GM18951 (cell line): ENCODE measurements around the gene EMC10.

Experiments
- POLR2A ChIP-seq: IDR thresholded peaks from 4 replicates; pipeline ENCODE4 v1.6.1; 2011; ENCODE audit warnings: mild to moderate bottlenecking; ENCODE audit not compliant: insufficient read length, insufficient read depth; ENCODE audit errors: extremely low read depth
- in situ Hi-C: fragments of 300-500 bp; cut with MboI; formaldehyde crosslinking; loops from one replicate; pipeline ENCODE4 v1.12.0; 2022; ENCODE audit warnings: low sequenced_read_pairs, mixed read lengths, inconsistent platforms; ENCODE audit not compliant: unreplicated experiment

EMC10 gene

GRCh38 chr19:50500060-50500752 lies 23.9 kb downstream of the EMC10 start:
- no peak for TF ChIP-seq POLR2A
- in situ Hi-C loops: no loop called here

- TF ChIP-seq POLR2A: no peak
- in situ Hi-C loops: no loop called here
These were observed 24.4 kb downstream of the EMC10 start for GRCh38 chr19:50500753-50501151.

- TF ChIP-seq POLR2A: no peak
- in situ Hi-C loops: no loop called here
These were observed 24.9 kb downstream of the EMC10 start for GRCh38 chr19:50501186-50501567.

GRCh38 chr19:50501568-50502475 lies 25.5 kb downstream of the EMC10 start:
- in situ Hi-C loops: no loop called here
- TF ChIP-seq POLR2A: no peak

- in situ Hi-C loops: no loop called here
- no peak for TF ChIP-seq POLR2A
These were observed 29.7 kb downstream of the EMC10 start for GRCh38 chr19:50505856-50506611.

- in situ Hi-C loops: no loop called here
- no peak for TF ChIP-seq POLR2A
These were observed 30.4 kb downstream of the EMC10 start for GRCh38 chr19:50506700-50507099.

GRCh38 chr19:50507376-50507775 lies 31.1 kb downstream of the EMC10 start:
- no peak for TF ChIP-seq POLR2A
- in situ Hi-C loops: no loop called here

- in situ Hi-C loops: no loop called here
These were observed 32.5 kb downstream of the EMC10 start for GRCh38 chr19:50508843-50509190.

GRCh38 chr19:50509366-50509765 lies 33.1 kb downstream of the EMC10 start:
- no peak for TF ChIP-seq POLR2A
- in situ Hi-C loops: no loop called here

More at GRCh38 chr19:50508843-50509190, 32.5 kb downstream of the EMC10 start:
- TF ChIP-seq POLR2A: no peak

- in situ Hi-C loops: no loop called here
- TF ChIP-seq POLR2A: no peak
These were observed 33.9 kb downstream of the EMC10 start for GRCh38 chr19:50510121-50510670.

GRCh38 chr19:50510700-50511068 lies 34.4 kb downstream of the EMC10 start:
- no peak for TF ChIP-seq POLR2A
- in situ Hi-C loops: no loop called here

GRCh38 chr19:50511069-50511822 lies 34.9 kb downstream of the EMC10 start, which contains the start of gene JOSD2:
Gene JOSD2 (minus strand): TSS chr19:50511191. CDS start chr19:50510431, 760 bp downstream.
- peak; percentile 64 for TF ChIP-seq POLR2A
- in situ Hi-C loops: no loop called here
